OCI-LY7 (cell line): ENCODE data around the gene FCSK. TPM values are rescaled to one million over a fixed set of nuclear protein-coding genes. Genes with fewer than 3 reads are reported as not detected.

Experiments
- BruUV-seq: library from RNA; stranded (reverse); fragments of 400-500 nt; replicated peaks from 2 replicates; lab custom pipeline; 2021; lab: Mats Ljungman, UMichigan
- CTCF ChIA-PET: fragments of 300-600 bp; sonication (Branson Sonifier 250); formaldehyde crosslinking; loops from one replicate; lab custom pipeline; 2022; ENCODE audit warnings: antibody characterized with exemption; ENCODE audit not compliant: unreplicated experiment; lab: Charles Lee
- POLR2A ChIA-PET: fragments of 300-600 bp; sonication (Branson Sonifier 250); formaldehyde crosslinking; loops from one replicate; lab custom pipeline; 2022; ENCODE audit warnings: antibody characterized with exemption; lab: Charles Lee
- DNase-seq: peaks from one replicate; pipeline ENCODE4 v3.0.0-alpha.2; 2015; ENCODE audit warnings: low spot score
- H2AFZ ChIP-seq: fragments of 200-600 bp; sonication (generic), shearing (Covaris generic); 2 replicates; pipeline ENCODE4 v1.6.1; 2014; ENCODE audit warnings: mild to moderate bottlenecking, antibody characterized with exemption, low read length, moderate library complexity
- H3K27ac ChIP-seq: fragments of 200-600 bp; sonication (generic); 2 replicates; pipeline ENCODE4 v1.5.1; 2014; ENCODE audit warnings: mixed run types, low read depth, mild to moderate bottlenecking, moderate library complexity, low read length, inconsistent platforms; ENCODE audit not compliant: poor library complexity, severe bottlenecking
- H3K36me3 ChIP-seq: fragments of 200-600 bp; sonication (generic); 2 replicates; pipeline ENCODE4 v1.6.1; 2014; ENCODE audit warnings: mild to moderate bottlenecking, antibody characterized with exemption, low read length, moderate library complexity, mixed read lengths; ENCODE audit not compliant: insufficient read depth
- H3K4me1 ChIP-seq: fragments of 200-600 bp; sonication (generic); 2 replicates; pipeline ENCODE4 v1.5.1; 2014; ENCODE audit warnings: mild to moderate bottlenecking, low read length; ENCODE audit not compliant: insufficient read depth, poor library complexity, severe bottlenecking
- H3K4me2 ChIP-seq: fragments of 200-600 bp; sonication (generic); 2 replicates; pipeline ENCODE4 v1.6.1; 2014; ENCODE audit warnings: mild to moderate bottlenecking, low read length
- H3K4me3 ChIP-seq: fragments of 200-600 bp; sonication (generic); 2 replicates; pipeline ENCODE4 v1.5.1; 2014; ENCODE audit warnings: mild to moderate bottlenecking, low read depth, low read length; ENCODE audit not compliant: poor library complexity, severe bottlenecking
- H3K79me2 ChIP-seq: fragments of 200-600 bp; sonication (generic); 2 replicates; pipeline ENCODE4 v1.6.1; 2016; ENCODE audit warnings: low read depth, mild to moderate bottlenecking, low read length, moderate library complexity, mixed read lengths; ENCODE audit not compliant: insufficient read depth
- H3K9me2 ChIP-seq: fragments of 200-600 bp; sonication (generic); 2 replicates; pipeline ENCODE4 v1.6.1; 2016; ENCODE audit warnings: mild to moderate bottlenecking, low read length, mixed read lengths; ENCODE audit not compliant: insufficient read depth
- H3K9me3 ChIP-seq: fragments of 200-600 bp; sonication (generic); 2 replicates; pipeline ENCODE4 v1.6.1; 2014; ENCODE audit warnings: mild to moderate bottlenecking, mixed run types, low read length, mixed read lengths
- H4K20me1 ChIP-seq: fragments of 200-600 bp; sonication (generic); 2 replicates; pipeline ENCODE4 v1.6.1; 2014; ENCODE audit warnings: mild to moderate bottlenecking, antibody characterized with exemption, low read length, moderate library complexity, mixed read lengths; ENCODE audit not compliant: insufficient read depth
- CTCF ChIP-seq: fragments of 200-600 bp; sonication (generic); conservative IDR thresholded peaks from 2 replicates; pipeline ENCODE4 v1.5.1; 2014; ENCODE audit warnings: mild to moderate bottlenecking, antibody characterized with exemption, low read length, moderate library complexity, mixed read lengths
- EZH2phosphoT487 ChIP-seq: fragments of 200-600 bp; sonication (generic); IDR thresholded peaks from 2 replicates; pipeline ENCODE4 v1.6.1; 2018; ENCODE audit warnings: low read depth, borderline replicate concordance, mild to moderate bottlenecking, mixed run types, antibody characterized with exemption, low read length, moderate library complexity, mixed read lengths
- intact Hi-C: fragments of 100-400 bp; cut with micrococcal nuclease; formaldehyde crosslinking; loops from one replicate; pipeline ENCODE4 v1.10.0; 2022; ENCODE audit not compliant: unreplicated experiment
- total RNA-seq, 2 experiments: library from RNA; depleted of rRNA in 1 of 2; stranded (reverse); fragments of >200 nt in 1 of 2; shearing (Covaris generic) in 1 of 2; gene quantifications; 2 replicates each; pipeline ENCODE4 v1.2.3, GENCODE V29; 2014 to 2022

The FCSK gene
- total RNA-seq, 2 experiments from 2014 or later, result 6.8 to 14.3 TPM

- H3K36me3 ChIP-seq, result peaks cover 17% of the 10 kb centered on the region
- peaks cover 38% of the 10 kb centered on the region for H3K4me1 ChIP-seq
- BruUV-seq, result no TSS peak
- intact Hi-C loops, result loop anchor here (2.0 kb wide), 2 partner anchors 16 to 150 kb away; partner anchors contain the start of genes AARS1 and FCSK
- H3K79me2 ChIP-seq, result peaks cover 49% of the 10 kb centered on the region
- H3K27ac ChIP-seq, result peak overlapping the region; percentile 68
- DNase-seq, result no peak
- ChIA-PET POLR2A (interaction anchor here (0.5 to 2.1 kb wide), 10 partner anchors 15 to 87 kb away, joined by 3 to 19 read pairs (median 4); partner anchors contain the start of genes COG4, FCSK and SF3B3), CTCF (interaction anchor here (0.6 to 1.6 kb wide), 4 partner anchors 15 to 26 kb away, joined by 3 to 11 read pairs (median 4); partner anchors contain the start of gene FCSK)
- H3K9me2 ChIP-seq, result no peaks in the 10 kb centered on the region
- H3K9me3 ChIP-seq, result no peaks in the 10 kb centered on the region
- no peaks in the 10 kb centered on the region for H4K20me1 ChIP-seq
- peak overlapping the region; percentile 87 for H3K4me2 ChIP-seq
- H3K4me3 ChIP-seq, result peak overlapping the region; percentile 97
- TF ChIP-seq EZH2phosphoT487 (no peak), CTCF (no peak)
- H2AFZ ChIP-seq, result no peak overlapping the region
Measured at GRCh38 chr16:70438585-70438968, 15.8 kb upstream of the FCSK start.

- DNase-seq, result peak; percentile 96
- peaks cover 10% of the 10 kb centered on the region for H3K36me3 ChIP-seq
- H3K79me2 ChIP-seq, result peaks cover 43% of the 10 kb centered on the region
- no peaks in the 10 kb centered on the region for H4K20me1 ChIP-seq
- peak within 1 kb of the TSS; percentile 97 for H3K4me3 ChIP-seq
- H3K4me1 ChIP-seq, result peaks cover 31% of the 10 kb centered on the region
- TF ChIP-seq EZH2phosphoT487, result no peak
- no peak for TF ChIP-seq CTCF
- H3K9me3 ChIP-seq, result no peaks in the 10 kb centered on the region
- H2AFZ ChIP-seq, result peak within 1 kb of the TSS; percentile 93; the same call in 1 of the 2 replicates
- POLR2A ChIA-PET, result interaction anchor here (0.6 to 2.1 kb wide), 11 partner anchors 9 to 86 kb away, joined by 3 to 19 read pairs (median 5); partner anchors contain the start of genes COG4 and FCSK
- TSS peak; percentile 51 for BruUV-seq
- intact Hi-C loops, result loop anchor here (2.0 kb wide), 2 partner anchors 16 to 150 kb away; partner anchors contain the start of genes AARS1 and FCSK
- peak within 1 kb of the TSS; percentile 68 for H3K27ac ChIP-seq
- no peaks in the 10 kb centered on the region for H3K9me2 ChIP-seq
- CTCF ChIA-PET, result interaction anchor here (1.2 to 1.6 kb wide), 3 partner anchors 14 to 26 kb away, joined by 4 to 11 read pairs (median 6); partner anchors contain the start of gene FCSK
- H3K4me2 ChIP-seq, result peak within 1 kb of the TSS; percentile 99
Measured at GRCh38 chr16:70438969-70439862, 15.2 kb upstream of the FCSK start, which contains the start of gene ST3GAL2. Gene ST3GAL2 (minus strand): TSS chr16:70439100. CDS start chr16:70398530, 40,570 bp downstream.
